Prostate gland (tissue), 2 donors: ENCODE results near the gene PIP5K1B. TPM values are rescaled to one million over a fixed set of nuclear protein-coding genes. Genes with fewer than 3 reads are reported as not detected.

Experiments
- DNase-seq: peaks from one replicate; pipeline ENCODE4 v3.0.0-alpha.2; 2019; ENCODE audit warnings: low spot score
- H3K27ac ChIP-seq, 2 donors: fragments of 200-600 bp; sonication (generic); 2 replicates each; pipeline ENCODE4 v1.5.1; 2017 to 2019
- H3K27me3 ChIP-seq: fragments of 200-600 bp; sonication (generic); replicated peaks from 2 replicates; pipeline ENCODE4 v1.5.1; 2019; ENCODE audit not compliant: insufficient read depth
- H3K36me3 ChIP-seq, 2 donors: fragments of 200-600 bp; sonication (generic); 1 replicate in 1 of 2; 2 replicates in 1 of 2; pipeline versions ENCODE4 v1.5.1 to v1.8.1; 2017 to 2019
- H3K4me1 ChIP-seq: fragments of 200-600 bp; sonication (generic); replicated peaks from 2 replicates; pipeline ENCODE4 v1.5.1; 2019
- H3K4me3 ChIP-seq, 2 donors: fragments of 200-600 bp; sonication (generic); 2 replicates each; pipeline ENCODE4 v1.5.1; 2017 to 2019
- H3K9me3 ChIP-seq: fragments of 200-600 bp; sonication (generic); 2 replicates; pipeline ENCODE4 v1.5.1; 2017
- POLR2A ChIP-seq: fragments of 450-650 bp; IDR thresholded peaks from one replicate; pipeline ENCODE4 v1.6.1; 2016; ENCODE audit warnings: antibody characterized with exemption, mild to moderate bottlenecking
- POLR2AphosphoS5 ChIP-seq: sonication (generic); formaldehyde crosslinking; IDR thresholded peaks from one replicate; pipeline ENCODE4 v1.6.1; 2017; ENCODE audit warnings: antibody characterized with exemption
- WGBS: methylation state at CpG from one replicate; pipeline ENCODE4 v1.1.5; 2018; 5-methylcytosine and 5-hydroxymethylcytosine counted together
- intact Hi-C: fragments of 100-400 bp; cut with DNase I; formaldehyde crosslinking; loops from one replicate; pipeline ENCODE4 v1.14.2; 2022
- total RNA-seq, 2 donors: library from RNA; depleted of rRNA; stranded (reverse); fragments of >200 nt; gene quantifications; one replicate each; pipeline ENCODE4 v1.1.0, GENCODE V29; 2016
- TF ChIP-seq, protein P1 (sequence below), 4 experiments: fragments of 200-600 bp in 2 of 4; fragments of 450-650 bp in 2 of 4; sonication (generic) in 2 of 4; IDR thresholded peaks; 1 replicate in 3 of 4; 2 replicates in 1 of 4; pipeline ENCODE4 v1.5.1; 2016 to 2019; ENCODE audit warnings: antibody characterized with exemption in 4 of 4, mild to moderate bottlenecking in 2 of 4, moderate library complexity in 2 of 4

PIP5K1B gene
- total RNA-seq, 2 donors from 2014 or later, result 1.6 to 38.3 TPM

DNA sequence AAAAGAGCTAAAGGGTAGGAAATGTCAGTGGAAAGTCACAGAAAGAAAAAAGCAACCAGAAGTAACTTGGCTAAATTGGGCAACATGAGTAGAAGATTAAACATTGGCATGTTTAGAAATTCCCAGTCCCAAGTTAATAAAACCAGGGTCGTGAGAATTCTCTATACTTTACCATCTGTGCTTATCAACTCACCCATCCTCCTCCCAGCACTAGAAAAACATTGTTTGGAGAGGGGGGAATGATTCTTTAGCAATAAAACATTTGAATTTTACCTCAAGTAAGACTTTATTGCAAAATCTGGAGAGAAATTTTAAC lies 229.2 kb downstream of the PIP5K1B start:
- Histone ChIP-seq H3K4me1 (no peaks in the 10 kb centered on the region), H3K27me3 (no peaks in the 10 kb centered on the region), H3K36me3 (no peaks in the 10 kb centered on the region), H3K9me3 (no peaks in the 10 kb centered on the region), H3K4me3 (no peak overlapping the region), H3K27ac (no peak overlapping the region)
- no peak for TF ChIP-seq POLR2A
- no peak for TF ChIP-seq POLR2AphosphoS5
- TF ChIP-seq, protein P1, sequence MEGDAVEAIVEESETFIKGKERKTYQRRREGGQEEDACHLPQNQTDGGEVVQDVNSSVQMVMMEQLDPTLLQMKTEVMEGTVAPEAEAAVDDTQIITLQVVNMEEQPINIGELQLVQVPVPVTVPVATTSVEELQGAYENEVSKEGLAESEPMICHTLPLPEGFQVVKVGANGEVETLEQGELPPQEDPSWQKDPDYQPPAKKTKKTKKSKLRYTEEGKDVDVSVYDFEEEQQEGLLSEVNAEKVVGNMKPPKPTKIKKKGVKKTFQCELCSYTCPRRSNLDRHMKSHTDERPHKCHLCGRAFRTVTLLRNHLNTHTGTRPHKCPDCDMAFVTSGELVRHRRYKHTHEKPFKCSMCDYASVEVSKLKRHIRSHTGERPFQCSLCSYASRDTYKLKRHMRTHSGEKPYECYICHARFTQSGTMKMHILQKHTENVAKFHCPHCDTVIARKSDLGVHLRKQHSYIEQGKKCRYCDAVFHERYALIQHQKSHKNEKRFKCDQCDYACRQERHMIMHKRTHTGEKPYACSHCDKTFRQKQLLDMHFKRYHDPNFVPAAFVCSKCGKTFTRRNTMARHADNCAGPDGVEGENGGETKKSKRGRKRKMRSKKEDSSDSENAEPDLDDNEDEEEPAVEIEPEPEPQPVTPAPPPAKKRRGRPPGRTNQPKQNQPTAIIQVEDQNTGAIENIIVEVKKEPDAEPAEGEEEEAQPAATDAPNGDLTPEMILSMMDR (IDR thresholded peaks at IDR 0.05), result no peak
- no peak for DNase-seq
- intact Hi-C loops, result no loop called here
- WGBS, result 13% methylated on average over 1 of the region's 1 CpG

DNA sequence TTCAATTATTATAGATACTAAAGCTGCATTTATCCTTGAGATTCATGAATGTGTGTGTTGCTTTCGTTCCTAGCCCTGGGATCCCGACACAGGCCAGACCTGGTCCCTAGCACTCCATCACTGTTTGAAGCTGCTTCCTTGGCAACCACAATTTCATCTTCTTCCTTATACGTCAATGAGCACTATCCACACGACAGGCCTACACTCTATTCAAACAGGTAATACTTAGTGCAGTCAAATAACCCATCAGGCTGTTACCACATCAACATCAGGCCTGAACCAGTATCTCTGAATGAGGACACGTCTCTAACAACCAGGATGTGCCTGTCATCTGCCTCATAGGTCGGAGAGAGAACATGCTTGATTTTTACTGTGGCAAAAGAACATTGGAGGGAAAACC lies 235.5 kb downstream of the PIP5K1B start:
- no peaks in the 10 kb centered on the region for H3K36me3 ChIP-seq
- no peak for DNase-seq
- H3K27ac ChIP-seq, result no peak overlapping the region
- H3K4me3 ChIP-seq, result no peak overlapping the region
- H3K9me3 ChIP-seq, result no peaks in the 10 kb centered on the region
- TF ChIP-seq POLR2AphosphoS5 (no peak), POLR2A (no peak)
- TF ChIP-seq, protein P1 (IDR thresholded peaks at IDR 0.05), result no peak
- no peaks in the 10 kb centered on the region for H3K27me3 ChIP-seq
- no peaks in the 10 kb centered on the region for H3K4me1 ChIP-seq
- intact Hi-C loops, result loop anchor here (10.0 kb wide), 1 partner anchor 236 kb away; the partner anchor contains the start of gene PIP5K1B
- 88% methylated on average over 6 of the region's 6 CpGs for whole genome bisulfite sequencing

DNA sequence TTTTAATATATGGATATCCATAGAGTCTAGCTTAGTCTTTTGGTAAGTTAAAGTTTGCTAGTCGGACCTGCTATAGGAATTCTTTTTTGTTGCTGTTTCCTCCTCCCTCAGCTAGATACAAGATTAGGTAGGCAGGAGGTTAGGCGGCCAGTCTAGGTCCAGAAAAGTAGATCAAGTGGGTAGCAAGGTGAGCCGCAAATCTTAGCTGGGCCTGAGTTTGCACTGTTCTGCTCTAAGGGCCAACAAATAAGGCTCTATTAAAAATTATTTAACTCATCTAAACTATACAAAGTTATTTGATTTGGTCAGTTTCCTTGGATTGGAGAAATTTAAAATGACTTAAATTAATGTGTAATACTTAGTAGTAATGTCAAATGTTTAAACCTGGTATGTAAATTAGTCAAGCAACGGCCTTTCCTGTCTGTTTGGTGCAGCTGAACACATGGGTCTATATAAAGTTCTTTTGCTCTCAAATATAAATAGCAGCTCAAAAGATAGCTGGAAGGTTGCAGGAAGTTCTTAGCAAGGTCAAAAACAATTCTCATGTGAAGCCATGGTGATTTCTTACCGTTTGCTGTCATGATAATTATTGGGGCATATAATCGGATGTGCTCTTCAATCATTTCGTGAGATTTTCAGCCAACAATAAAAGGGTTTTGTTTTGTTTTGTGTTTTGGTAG lies 236.9 kb downstream of the PIP5K1B start:
- Histone ChIP-seq H3K27me3 (no peaks in the 10 kb centered on the region), H3K36me3 (no peaks in the 10 kb centered on the region), H3K9me3 (no peaks in the 10 kb centered on the region), H3K27ac (no peak overlapping the region), H3K4me1 (no peaks in the 10 kb centered on the region), H3K4me3 (no peak overlapping the region)
- no peak for DNase-seq
- intact Hi-C loops, result loop anchor here (10.0 kb wide), 1 partner anchor 237 kb away; the partner anchor contains the start of gene PIP5K1B
- TF ChIP-seq POLR2A (no peak), POLR2AphosphoS5 (no peak)
- TF ChIP-seq, protein P1 (IDR thresholded peaks at IDR 0.05), result no peak
- WGBS, result 91% methylated on average over 7 of the region's 7 CpGs

DNA sequence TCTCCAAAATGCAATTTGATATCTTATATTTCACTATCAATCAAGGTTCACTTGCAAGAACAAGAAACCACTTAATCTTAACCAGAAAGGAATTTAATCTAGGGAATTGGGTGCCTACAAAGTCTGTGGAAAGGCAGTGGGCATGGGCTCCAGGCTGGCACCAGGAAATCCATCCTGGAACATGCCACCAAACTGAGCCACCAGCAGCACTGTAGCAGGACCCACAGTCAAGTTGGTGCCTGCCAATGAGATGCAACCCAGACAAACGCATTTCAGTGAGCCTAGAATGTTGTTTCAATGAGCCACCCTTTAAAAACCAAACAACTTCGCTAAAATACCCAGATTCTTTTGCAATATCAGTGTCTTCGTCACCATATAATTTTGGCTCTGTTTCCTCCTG lies 237.8 kb downstream of the PIP5K1B start:
- TF ChIP-seq, protein P1 (IDR thresholded peaks at IDR 0.05), result no peak
- TF ChIP-seq POLR2AphosphoS5 (no peak), POLR2A (no peak)
- Histone ChIP-seq H3K27ac (no peak overlapping the region), H3K36me3 (no peaks in the 10 kb centered on the region), H3K4me3 (no peak overlapping the region), H3K4me1 (no peaks in the 10 kb centered on the region), H3K27me3 (no peaks in the 10 kb centered on the region), H3K9me3 (no peaks in the 10 kb centered on the region)
- 75% methylated on average over 3 of the region's 3 CpGs for WGBS
- no peak for DNase-seq
- intact Hi-C loops, result loop anchor here (10.0 kb wide), 1 partner anchor 238 kb away; the partner anchor contains the start of gene PIP5K1B

DNA sequence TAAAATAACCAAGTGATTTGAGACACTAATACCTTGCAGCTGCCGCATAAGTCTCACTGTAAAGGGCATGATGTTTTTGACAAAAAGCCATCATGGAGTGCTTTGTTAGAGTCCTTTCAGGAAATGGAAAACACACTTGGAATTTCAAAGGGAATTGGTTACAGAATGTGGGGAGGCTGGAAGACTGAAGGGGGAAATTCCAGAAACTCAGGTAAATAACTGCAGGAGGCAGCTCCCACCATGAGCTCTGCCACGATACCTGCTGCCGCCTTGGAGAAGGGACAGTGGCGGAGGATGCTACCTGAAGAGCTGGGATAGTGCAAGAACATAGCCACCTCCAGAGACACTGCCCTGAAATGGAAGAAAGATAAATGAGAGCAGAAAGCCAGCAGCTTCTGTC lies 242.0 kb downstream of the PIP5K1B start:
- H3K36me3 ChIP-seq, result no peaks in the 10 kb centered on the region
- no peaks in the 10 kb centered on the region for H3K4me1 ChIP-seq
- H3K27me3 ChIP-seq, result no peaks in the 10 kb centered on the region
- intact Hi-C loops, result loop anchor here (5.0 to 10.0 kb wide), 2 partner anchors 242 to 365 kb away; partner anchors contain the start of gene PIP5K1B
- 95% methylated on average over 4 of the region's 4 CpGs for WGBS
- no peak for DNase-seq
- no peak overlapping the region for H3K4me3 ChIP-seq
- TF ChIP-seq POLR2AphosphoS5 (no peak), POLR2A (no peak)
- TF ChIP-seq, protein P1 (IDR thresholded peaks at IDR 0.05), result no peak
- H3K9me3 ChIP-seq, result no peaks in the 10 kb centered on the region
- H3K27ac ChIP-seq, result no peak overlapping the region
